Liver (tissue), 9 donors: ENCODE data around the gene CMTM5. TPM values are rescaled to one million over a fixed set of nuclear protein-coding genes. Genes with fewer than 3 reads are reported as not detected.

Experiments
- DNase-seq: peaks from one replicate; pipeline ENCODE4 v3.0.0-alpha.2; 2017; ENCODE audit warnings: low spot score
- H3K27ac ChIP-seq, 2 donors: one replicate each; pipeline ENCODE4 v1.7.0; 2013; ENCODE audit warnings: inconsistent platforms in 2 of 2, low read length in 2 of 2, control low read depth in 1 of 2, low read depth in 1 of 2, mild to moderate bottlenecking in 1 of 2
- H3K27me3 ChIP-seq, 4 donors: one replicate each; pipeline versions ENCODE4 v1.6.1 to v1.7.0; 2013; ENCODE audit warnings: low read length in 3 of 4, inconsistent platforms in 1 of 4, mild to moderate bottlenecking in 1 of 4, moderate library complexity in 1 of 4; ENCODE audit not compliant: control insufficient read depth in 4 of 4, insufficient read depth in 4 of 4
- H3K36me3 ChIP-seq, 4 donors: one replicate each; pipeline versions ENCODE4 v1.6.1 to v1.7.0; 2013; ENCODE audit warnings: low read length in 3 of 4, mild to moderate bottlenecking in 3 of 4, low read depth in 1 of 4, moderate library complexity in 1 of 4; ENCODE audit not compliant: control insufficient read depth in 4 of 4, insufficient read depth in 3 of 4
- H3K4me1 ChIP-seq, 4 donors: one replicate each; pipeline versions ENCODE4 v1.6.1 to v1.7.0; 2013; ENCODE audit warnings: low read length in 3 of 4, mild to moderate bottlenecking in 3 of 4, moderate library complexity in 1 of 4; ENCODE audit not compliant: control insufficient read depth in 4 of 4, insufficient read depth in 4 of 4
- H3K4me3 ChIP-seq, 3 donors: one replicate each; pipeline versions ENCODE4 v1.6.1 to v1.7.0; 2013; ENCODE audit warnings: low read length in 3 of 3, control low read depth in 1 of 3, low read depth in 1 of 3, mild to moderate bottlenecking in 1 of 3
- H3K9ac ChIP-seq, 2 donors: one replicate each; pipeline ENCODE4 v1.7.0; 2013; ENCODE audit warnings: low read length in 2 of 2, mild to moderate bottlenecking in 2 of 2, moderate library complexity in 2 of 2, control low read depth in 1 of 2, low read depth in 1 of 2
- H3K9me3 ChIP-seq, 4 donors: one replicate each; pipeline versions ENCODE4 v1.6.1 to v1.7.0; 2013; ENCODE audit warnings: low read length in 3 of 4; ENCODE audit not compliant: control insufficient read depth in 4 of 4
- ATF3 ChIP-seq: IDR thresholded peaks from 2 replicates; pipeline ENCODE4 v1.6.1; 2016; ENCODE audit warnings: antibody characterized with exemption
- CTCF ChIP-seq: fragments of 150-350 bp; IDR thresholded peaks from 2 replicates; pipeline ENCODE4 v1.5.1; 2017; ENCODE audit warnings: improper control_type of control experiment, low read depth, low read length; ENCODE audit not compliant: missing input control
- EGR1 ChIP-seq, 2 donors: IDR thresholded peaks; 2 replicates each; pipeline ENCODE4 v1.6.1; 2016 to 2018; ENCODE audit warnings: antibody characterized with exemption in 2 of 2, low read depth in 2 of 2
- FOXA2 ChIP-seq: IDR thresholded peaks from 2 replicates; pipeline ENCODE4 v1.6.1; 2016; ENCODE audit warnings: antibody characterized with exemption
- HNF4A ChIP-seq, 2 donors: conservative IDR thresholded peaks; 2 replicates each; pipeline ENCODE4 v1.6.1; 2016; ENCODE audit warnings: antibody characterized with exemption in 2 of 2, mild to moderate bottlenecking in 2 of 2
- HNF4G ChIP-seq: IDR thresholded peaks from 2 replicates; pipeline ENCODE4 v1.6.1; 2016; ENCODE audit warnings: antibody characterized with exemption
- JUND ChIP-seq, 2 donors: IDR thresholded peaks; 2 replicates each; pipeline ENCODE4 v1.6.1; 2016; ENCODE audit warnings: antibody characterized with exemption in 2 of 2
- RAD21 ChIP-seq, 2 donors: IDR thresholded peaks; 2 replicates each; pipeline ENCODE4 v1.6.1; 2016; ENCODE audit warnings: antibody characterized with exemption in 2 of 2, mild to moderate bottlenecking in 2 of 2
- RXRA ChIP-seq, 2 donors: IDR thresholded peaks; 2 replicates each; pipeline ENCODE4 v1.6.1; 2017 to 2018; ENCODE audit warnings: antibody characterized with exemption in 2 of 2, mild to moderate bottlenecking in 1 of 2
- TAF1 ChIP-seq: conservative IDR thresholded peaks from 2 replicates; pipeline ENCODE4 v1.6.1; 2016; ENCODE audit warnings: antibody characterized with exemption, mild to moderate bottlenecking
- YY1 ChIP-seq: IDR thresholded peaks from 2 replicates; pipeline ENCODE4 v1.6.1; 2016; ENCODE audit warnings: antibody characterized with exemption, mild to moderate bottlenecking
- ZBTB33 ChIP-seq: IDR thresholded peaks from 2 replicates; pipeline ENCODE4 v1.6.1; 2016; ENCODE audit warnings: antibody characterized with exemption
- WGBS: extraction: QIAGEN DNeasy Blood & Tissue Kit; methylation state at CpG from one replicate; pipeline ENCODE4 v1.1.7; 2013; 5-methylcytosine and 5-hydroxymethylcytosine counted together
- polyA plus RNA-seq, 2 donors: library from polyadenylated mRNA; stranded (reverse) in 1 of 2; unstranded in 1 of 2; fragments of 200-250 nt in 1 of 2; fragments of >200 nt in 1 of 2; fragmentation: Nextera tagmentation in 1 of 2; extraction: Ambion mirVana in 1 of 2; gene quantifications; one replicate each; pipeline versions ENCODE4 v1.2.1 to v1.2.3, GENCODE V29; 2013 to 2015
- total RNA-seq, 2 donors: library from RNA; depleted of rRNA; stranded (reverse); fragments of >200 nt; gene quantifications; one replicate each; pipeline ENCODE4 v1.2.3, GENCODE V29; 2014
- donor health status: healthy.
- donor health status: healthy.
- donor health status: healthy.
- donor health status: healthy.
- donor health status: healthy.

Gene CMTM5, protein sequence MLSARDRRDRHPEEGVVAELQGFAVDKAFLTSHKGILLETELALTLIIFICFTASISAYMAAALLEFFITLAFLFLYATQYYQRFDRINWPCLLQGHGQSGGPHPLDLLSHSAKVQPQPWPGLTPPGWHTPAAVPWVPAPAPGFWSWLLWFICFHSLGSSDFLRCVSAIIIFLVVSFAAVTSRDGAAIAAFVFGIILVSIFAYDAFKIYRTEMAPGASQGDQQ
- total RNA-seq: 1 to 10 TPM in 1 of 2 donors, not detected in 1; 5.5 TPM
- polyA plus RNA-seq: under 1 TPM in 1 of 2 donors, not detected in 1; 0.22 TPM

GRCh38 chr14:23376482-23377197 lies at the start of gene CMTM5:
Gene CMTM5, plus strand, starts transcription at chr14:23377046. Its CDS starts 206 bp downstream, at chr14:23377252.
- Histone ChIP-seq H3K9me3 (no peaks in the 10 kb centered on the region), H3K4me3 (no peak within 1 kb of the TSS), H3K27ac (no peak within 1 kb of the TSS), H3K4me1 (no peaks in the 10 kb centered on the region), H3K9ac (no peak within 1 kb of the TSS), H3K27me3 (no peaks in the 10 kb centered on the region), H3K36me3 (no peaks in the 10 kb centered on the region)
- WGBS: 59% methylated on average over 13 of the region's 13 CpGs
- no peak for DNase-seq
- no peak for TF ChIP-seq RAD21 (IDR thresholded peaks at IDR 0.05)
- no peak for TF ChIP-seq FOXA2
- TF ChIP-seq RXRA (IDR thresholded peaks at IDR 0.05): no peak

- Histone ChIP-seq H3K36me3 (peaks cover 8 to 21% (median 19%) of the 10 kb centered on the region in 4 donors), H3K4me3 (no peak overlapping the region), H3K9ac (no peak overlapping the region), H3K4me1 (peaks cover 0 to 10% (median 4%) of the 10 kb centered on the region in 4 donors), H3K9me3 (no peaks in the 10 kb centered on the region), H3K27me3 (no peaks in the 10 kb centered on the region), H3K27ac (no peak overlapping the region)
- DNase-seq: peak; percentile 63
- 36% methylated on average over 4 of the region's 4 CpGs for WGBS
- TF ChIP-seq HNF4A (conservative IDR thresholded peaks at IDR 0.05): peak; percentile 69 to 81
- TF ChIP-seq RAD21 (IDR thresholded peaks at IDR 0.05): peak; percentile 89 to 91
- peak; percentile 23 for TF ChIP-seq YY1
- TF ChIP-seq EGR1 (IDR thresholded peaks at IDR 0.05; ENCODE audit: low read depth in 2 of 2): no peak
- TF ChIP-seq ZBTB33: no peak
- peak; percentile 26 for TF ChIP-seq ATF3
- TF ChIP-seq TAF1: no peak
- TF ChIP-seq CTCF: peak; percentile 90
- peak; percentile 59 for TF ChIP-seq HNF4G
- peak in 1 of 2 donors; percentile 17 for TF ChIP-seq JUND (IDR thresholded peaks at IDR 0.05)
Measured at GRCh38 chr14:23327947-23328744, 48.7 kb upstream of the CMTM5 start.
